ENCODE measurements around the gene CRB3. TPM values are rescaled to one million over a fixed set of nuclear protein-coding genes. Genes with fewer than 3 reads are reported as not detected.

Gene CRB3
- total RNA-seq, 4 donors from 2014 or later, result 67.3 to 113 (median 76.1) TPM

DNA sequence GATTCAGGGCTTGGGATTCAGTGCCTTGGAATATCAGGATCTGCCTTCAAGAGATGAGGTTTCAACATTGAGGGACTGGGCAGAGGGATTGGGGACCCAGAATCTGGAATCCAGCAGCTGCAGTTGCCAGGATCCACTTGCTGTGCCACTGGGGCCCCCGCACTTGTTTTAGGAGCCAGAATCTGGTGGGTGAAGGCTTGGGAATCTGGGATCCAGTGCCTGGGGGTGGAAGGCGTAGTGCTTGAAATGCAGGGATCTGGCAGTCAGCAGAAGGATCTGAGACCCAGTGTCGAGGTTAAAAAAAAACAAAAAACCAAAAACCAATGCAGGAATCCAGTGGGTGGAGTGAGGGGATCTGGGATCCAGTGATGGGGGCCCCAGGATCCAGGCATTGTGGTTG is 23.2 kb upstream of the CRB3 start:
- Histone ChIP-seq H3K4me1 (no peaks in the 10 kb centered on the region), H3K27me3 (no peaks in the 10 kb centered on the region), H3K27ac (no peak overlapping the region), H3K36me3 (peaks cover 11% of the 10 kb centered on the region), H3K4me3 (no peak overlapping the region), H3K9me3 (no peaks in the 10 kb centered on the region)
- 73% methylated on average over 3 of the region's 3 CpGs for WGBS
- no peak for DNase-seq (ENCODE audit: low spot score in 2 of 2)
- TF ChIP-seq POLR2AphosphoS5 (IDR thresholded peaks at IDR 0.05), result no peak
- no peak for TF ChIP-seq POLR2A (IDR thresholded peaks at IDR 0.05)
- no peak for TF ChIP-seq EP300 (IDR thresholded peaks at IDR 0.05)
- TF ChIP-seq, protein P1, sequence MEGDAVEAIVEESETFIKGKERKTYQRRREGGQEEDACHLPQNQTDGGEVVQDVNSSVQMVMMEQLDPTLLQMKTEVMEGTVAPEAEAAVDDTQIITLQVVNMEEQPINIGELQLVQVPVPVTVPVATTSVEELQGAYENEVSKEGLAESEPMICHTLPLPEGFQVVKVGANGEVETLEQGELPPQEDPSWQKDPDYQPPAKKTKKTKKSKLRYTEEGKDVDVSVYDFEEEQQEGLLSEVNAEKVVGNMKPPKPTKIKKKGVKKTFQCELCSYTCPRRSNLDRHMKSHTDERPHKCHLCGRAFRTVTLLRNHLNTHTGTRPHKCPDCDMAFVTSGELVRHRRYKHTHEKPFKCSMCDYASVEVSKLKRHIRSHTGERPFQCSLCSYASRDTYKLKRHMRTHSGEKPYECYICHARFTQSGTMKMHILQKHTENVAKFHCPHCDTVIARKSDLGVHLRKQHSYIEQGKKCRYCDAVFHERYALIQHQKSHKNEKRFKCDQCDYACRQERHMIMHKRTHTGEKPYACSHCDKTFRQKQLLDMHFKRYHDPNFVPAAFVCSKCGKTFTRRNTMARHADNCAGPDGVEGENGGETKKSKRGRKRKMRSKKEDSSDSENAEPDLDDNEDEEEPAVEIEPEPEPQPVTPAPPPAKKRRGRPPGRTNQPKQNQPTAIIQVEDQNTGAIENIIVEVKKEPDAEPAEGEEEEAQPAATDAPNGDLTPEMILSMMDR (IDR thresholded peaks at IDR 0.05), result no peak

DNA sequence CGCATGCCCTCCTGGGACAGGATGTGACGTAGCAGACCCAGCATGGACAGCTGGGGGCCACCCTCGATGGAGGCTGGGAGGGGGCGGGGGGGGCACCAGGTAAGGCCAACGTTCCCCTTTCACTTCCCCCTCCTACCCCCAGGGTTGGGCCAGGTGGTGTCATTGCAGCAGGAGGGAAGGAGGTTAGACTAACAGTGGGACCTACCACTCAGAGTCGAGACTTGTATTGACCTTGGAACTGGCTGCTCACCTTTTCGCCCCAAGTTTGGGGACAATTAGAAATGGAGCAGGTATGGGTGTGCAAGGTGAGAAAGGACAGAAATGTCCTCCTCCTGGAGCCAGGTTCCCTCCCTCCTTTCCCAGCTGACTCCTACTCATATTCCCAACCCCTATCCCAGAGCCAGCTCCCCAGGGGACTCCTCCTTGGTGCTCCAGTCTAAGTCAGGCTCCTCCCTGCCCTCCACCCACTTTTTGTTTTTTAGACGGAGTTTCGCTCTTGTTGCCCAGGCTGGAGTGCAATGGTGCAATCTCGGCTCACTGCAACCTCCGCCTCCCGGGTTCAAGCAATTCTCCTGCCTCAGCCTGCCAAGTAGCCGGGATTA is 21.9 kb upstream of the CRB3 start:
- Histone ChIP-seq H3K27me3 (no peaks in the 10 kb centered on the region), H3K36me3 (peaks cover 21% of the 10 kb centered on the region), H3K9me3 (no peaks in the 10 kb centered on the region), H3K27ac (no peak overlapping the region), H3K4me1 (no peaks in the 10 kb centered on the region), H3K4me3 (no peak overlapping the region)
- TF ChIP-seq POLR2AphosphoS5 (IDR thresholded peaks at IDR 0.05) (no peak), POLR2A (IDR thresholded peaks at IDR 0.05) (no peak), EP300 (IDR thresholded peaks at IDR 0.05) (no peak)
- TF ChIP-seq, protein P1 (IDR thresholded peaks at IDR 0.05), result no peak
- 85% methylated on average over 13 of the region's 13 CpGs for WGBS
- no peak for DNase-seq (ENCODE audit: low spot score in 2 of 2)

DNA sequence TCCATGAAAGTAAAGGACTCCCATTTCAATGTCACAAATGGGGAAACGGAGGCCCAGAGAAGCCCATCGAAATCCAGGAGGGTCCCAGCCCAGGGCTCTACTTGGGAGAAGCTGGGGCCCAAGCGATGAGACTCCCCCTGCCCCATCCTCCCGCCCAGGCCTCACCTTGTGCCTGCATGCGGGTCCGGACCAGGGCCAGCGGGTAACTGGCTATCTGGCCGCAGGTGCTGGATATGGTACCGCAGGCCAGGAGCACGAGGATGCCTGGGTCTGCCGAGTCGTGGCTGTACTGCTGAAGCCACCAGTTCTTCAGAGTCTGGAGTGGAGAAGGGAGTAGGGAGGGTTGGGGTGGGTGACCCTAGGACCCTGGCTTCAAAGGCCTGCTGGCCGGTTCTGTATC is 20.1 kb upstream of the CRB3 start:
- 94% methylated on average over 13 of the region's 13 CpGs for WGBS
- TF ChIP-seq EP300 (IDR thresholded peaks at IDR 0.05) (no peak), POLR2AphosphoS5 (IDR thresholded peaks at IDR 0.05) (no peak), POLR2A (IDR thresholded peaks at IDR 0.05) (no peak)
- TF ChIP-seq, protein P1 (IDR thresholded peaks at IDR 0.05), result no peak
- no peaks in the 10 kb centered on the region for H3K9me3 ChIP-seq
- H3K4me3 ChIP-seq, result no peak overlapping the region
- peaks cover 21% of the 10 kb centered on the region for H3K36me3 ChIP-seq
- no peak for DNase-seq (ENCODE audit: low spot score in 2 of 2)
- no peaks in the 10 kb centered on the region for H3K27me3 ChIP-seq
- no peaks in the 10 kb centered on the region for H3K4me1 ChIP-seq
- H3K27ac ChIP-seq, result no peak overlapping the region

DNA sequence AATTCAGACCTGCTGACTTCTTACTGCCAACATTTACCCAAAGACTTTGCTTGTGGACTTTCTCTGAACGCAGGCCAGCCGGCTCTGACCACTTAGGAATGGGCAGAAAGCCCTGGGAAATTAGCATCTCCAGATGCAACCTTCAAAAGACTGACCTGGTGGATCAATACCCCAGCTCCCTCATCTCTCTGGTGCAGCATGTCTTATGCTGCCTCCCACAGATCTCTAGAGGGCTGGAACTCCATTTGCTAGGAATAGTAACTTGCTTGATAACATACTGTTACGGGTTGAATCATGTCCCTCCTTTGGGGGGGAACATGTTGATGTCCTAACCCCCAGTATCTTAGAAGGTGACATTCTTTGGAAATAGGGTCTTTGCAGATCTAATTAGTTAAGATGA is 17.6 kb upstream of the CRB3 start:
- peaks cover 29% of the 10 kb centered on the region for H3K36me3 ChIP-seq
- no peaks in the 10 kb centered on the region for H3K27me3 ChIP-seq
- H3K4me3 ChIP-seq, result no peak overlapping the region
- no peak overlapping the region for H3K27ac ChIP-seq
- TF ChIP-seq POLR2AphosphoS5 (IDR thresholded peaks at IDR 0.05), result no peak
- TF ChIP-seq POLR2A (IDR thresholded peaks at IDR 0.05), result no peak
- TF ChIP-seq EP300 (IDR thresholded peaks at IDR 0.05), result no peak
- TF ChIP-seq, protein P1 (IDR thresholded peaks at IDR 0.05), result no peak
- no peaks in the 10 kb centered on the region for H3K4me1 ChIP-seq
- DNase-seq (ENCODE audit: low spot score in 2 of 2), result no peak
- WGBS, result 100% methylated on average over 3 of the region's 3 CpGs
- no peaks in the 10 kb centered on the region for H3K9me3 ChIP-seq

DNA sequence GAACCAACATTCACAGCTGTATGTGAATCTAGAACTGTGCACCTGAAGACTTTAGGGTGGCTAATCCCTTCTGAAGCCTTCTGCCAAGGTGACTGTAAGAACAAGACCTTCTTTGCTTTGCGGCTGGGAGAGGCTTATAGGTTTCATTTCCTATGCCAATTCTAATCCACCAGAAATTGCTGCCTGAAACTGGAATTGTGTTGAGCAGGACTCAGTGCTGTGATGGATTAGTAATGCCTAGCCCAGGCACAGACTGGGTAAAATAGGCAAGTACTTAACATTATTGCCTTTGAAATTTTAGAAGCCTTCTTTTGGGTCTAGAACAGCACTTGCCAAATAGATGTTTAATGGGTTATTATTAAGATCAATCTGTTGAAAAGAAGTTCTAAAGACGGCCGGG is 16.0 kb upstream of the CRB3 start:
- no peaks in the 10 kb centered on the region for H3K9me3 ChIP-seq
- H3K27me3 ChIP-seq, result no peaks in the 10 kb centered on the region
- H3K27ac ChIP-seq, result no peak overlapping the region
- H3K36me3 ChIP-seq, result peaks cover 37% of the 10 kb centered on the region
- H3K4me1 ChIP-seq, result no peaks in the 10 kb centered on the region
- no peak for TF ChIP-seq EP300 (IDR thresholded peaks at IDR 0.05)
- TF ChIP-seq POLR2A (IDR thresholded peaks at IDR 0.05), result no peak
- TF ChIP-seq, protein P1 (IDR thresholded peaks at IDR 0.05), result no peak
- TF ChIP-seq POLR2AphosphoS5 (IDR thresholded peaks at IDR 0.05), result no peak
- 93% methylated on average over 3 of the region's 3 CpGs for WGBS
- DNase-seq (ENCODE audit: low spot score in 2 of 2), result no peak
- H3K4me3 ChIP-seq, result no peak overlapping the region
